GM18499 (cell line): ENCODE measurements around the gene IRGQ.

Experiments used
- ATAC-seq: cut with Tn5 transposase; IDR thresholded peaks from one replicate; pipeline ENCODE4 v1.9.1; 2021; ENCODE audit warnings: moderate number of reproducible peaks; ENCODE audit not compliant: insufficient read depth, unreplicated experiment

IRGQ gene

GRCh38 chr19:43575156-43575950 lies 20.6 kb downstream of the IRGQ start, which contains the start of the genes PINLYP and XRCC1:
Gene PINLYP (plus strand): TSS chr19:43575801. CDS start chr19:43577192, 1,391 bp downstream.
Gene XRCC1 (minus strand): TSS chr19:43575527. CDS start chr19:43575458, 69 bp downstream.
- ATAC-seq: peak; percentile 70

DNA sequence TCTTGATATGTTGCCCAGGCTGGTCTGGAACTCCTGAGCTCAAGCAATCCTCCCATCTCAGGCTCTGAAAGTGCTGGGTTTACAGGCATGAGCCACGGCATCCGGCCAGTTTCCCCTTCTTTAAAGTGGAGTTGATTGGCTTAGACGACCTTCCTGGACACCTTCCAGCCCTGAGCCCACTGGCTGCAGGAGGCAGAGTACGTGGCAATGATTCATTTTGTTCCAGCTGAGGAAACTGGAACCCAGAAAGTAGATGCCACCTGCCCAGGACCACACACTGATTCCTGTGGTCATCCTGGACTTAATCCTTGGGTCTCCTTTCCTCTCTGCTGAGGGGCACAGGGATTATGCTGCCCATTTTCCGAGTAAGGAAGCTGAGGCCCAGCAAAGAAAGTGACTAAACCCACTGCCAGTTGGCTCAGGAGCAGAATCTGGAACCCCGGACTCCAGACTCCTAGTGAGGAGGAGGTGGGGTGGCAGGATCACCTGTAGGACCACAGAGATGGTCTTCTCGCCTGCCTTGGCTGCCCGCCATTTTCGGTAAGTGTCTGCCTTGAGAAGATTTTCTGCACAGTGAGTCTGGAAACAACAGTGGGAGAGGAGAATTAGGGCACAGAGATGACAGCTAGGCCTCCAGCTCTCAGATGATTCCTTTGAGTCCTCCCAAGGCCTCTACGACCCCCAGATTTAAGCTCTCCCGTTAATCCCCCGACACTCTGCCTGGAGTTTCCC lies 21.3 kb downstream of the IRGQ start:
- ATAC-seq: no peak

DNA sequence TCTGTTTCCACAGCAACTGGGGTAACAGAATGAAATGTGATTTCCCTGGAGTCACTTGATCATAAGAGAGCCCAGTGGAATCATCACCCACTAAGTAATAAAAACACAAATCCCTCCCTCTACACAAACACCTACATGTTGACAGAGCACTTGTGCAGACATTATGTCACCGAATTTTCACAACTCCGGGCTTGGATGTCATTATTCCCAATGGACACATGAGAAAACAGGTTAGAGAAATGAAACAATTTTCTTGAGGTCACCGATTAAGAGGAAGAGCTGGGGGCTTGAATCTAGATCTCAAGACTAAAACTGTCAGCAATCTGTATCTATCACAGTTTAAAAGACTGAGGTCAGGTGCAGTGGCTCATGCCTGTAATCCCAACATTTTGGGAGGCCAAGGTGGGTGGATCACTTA lies 23.8 kb downstream of the IRGQ start:
- ATAC-seq: no peak

- ATAC-seq: no peak
Measured at GRCh38 chr19:43570174-43570791, 25.7 kb downstream of the IRGQ start.

DNA sequence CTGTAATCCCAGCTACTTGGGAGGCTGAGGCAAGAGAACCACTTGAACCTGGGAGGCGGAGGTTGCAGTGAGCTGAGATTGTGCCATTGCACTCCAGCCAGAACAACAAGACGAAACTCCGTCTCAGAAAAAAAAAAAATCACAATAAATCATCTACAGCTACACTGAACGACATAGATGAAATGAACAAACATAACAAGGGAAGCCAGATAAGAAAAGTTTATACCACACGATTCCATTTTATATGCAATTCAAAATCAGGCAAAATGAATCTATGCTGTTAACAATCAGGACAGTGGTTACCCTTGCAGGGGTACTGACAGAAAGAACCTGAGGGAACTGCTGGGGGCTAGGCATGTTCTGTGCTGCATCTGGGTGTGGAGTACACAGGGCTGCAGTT lies 26.3 kb downstream of the IRGQ start:
- no peak for ATAC-seq

GRCh38 chr19:43564800-43565199 lies 31.1 kb downstream of the IRGQ start:
- no peak for ATAC-seq

DNA sequence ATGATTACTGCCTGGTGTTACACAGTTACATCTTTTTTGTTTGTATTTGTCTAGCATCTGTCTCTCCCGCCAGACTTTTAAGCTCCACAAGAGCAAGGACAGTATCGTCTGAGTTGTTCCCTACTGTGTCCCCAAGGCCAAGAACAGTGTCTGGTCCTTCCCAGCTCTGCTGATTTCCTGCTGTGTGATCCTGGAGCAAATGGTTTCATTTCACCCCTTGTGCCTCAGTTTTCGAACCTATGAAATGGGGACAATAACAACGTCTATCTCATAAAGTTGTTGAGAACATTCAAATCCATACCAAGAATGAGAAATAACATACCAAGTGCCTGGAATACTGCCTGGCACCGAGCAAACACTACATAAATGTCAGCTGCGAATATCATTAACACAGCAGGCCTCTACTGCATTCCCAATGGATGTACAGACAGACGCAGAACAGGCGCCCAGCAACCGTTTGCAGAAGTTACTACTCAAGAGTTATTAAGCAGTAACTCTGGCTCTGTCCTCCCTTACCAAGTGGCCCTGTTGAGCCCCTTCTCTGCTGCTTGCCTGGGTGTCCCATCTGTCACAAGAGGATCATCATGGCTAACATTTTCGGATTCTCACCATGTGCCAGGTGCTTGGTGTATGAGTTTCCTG lies 32.0 kb downstream of the IRGQ start:
- ATAC-seq: no peak

- no peak for ATAC-seq
Measured at GRCh38 chr19:43562698-43563241, 33.2 kb downstream of the IRGQ start.

- ATAC-seq: no peak
Measured at GRCh38 chr19:43562226-43562697, 33.7 kb downstream of the IRGQ start.

GRCh38 chr19:43561139-43561970 lies 34.6 kb downstream of the IRGQ start:
- ATAC-seq: no peak

DNA sequence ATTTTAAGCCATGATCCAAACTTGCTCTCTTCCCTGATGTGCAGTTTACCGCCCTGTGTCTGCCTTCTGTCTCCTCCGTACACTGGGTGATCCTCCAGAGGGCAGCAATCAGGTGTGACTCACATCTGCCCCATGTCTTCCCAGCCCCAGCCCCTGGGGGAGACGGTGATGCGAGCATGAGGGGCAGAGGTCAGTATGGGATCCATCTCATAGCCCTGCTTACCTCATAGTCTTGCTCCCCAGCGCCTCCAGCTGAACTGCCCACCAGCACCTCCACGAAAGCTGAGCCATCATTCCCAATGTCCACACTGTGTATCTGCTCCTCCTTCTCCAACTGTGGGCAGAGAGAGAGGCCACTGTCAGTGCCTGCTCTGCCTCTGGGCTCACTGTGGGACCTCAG lies 35.2 kb downstream of the IRGQ start:
- no peak for ATAC-seq

- ATAC-seq: no peak
Measured at GRCh38 chr19:43555185-43555770, 40.7 kb downstream of the IRGQ start.

- no peak for ATAC-seq
Measured at GRCh38 chr19:43554317-43554895, 41.5 kb downstream of the IRGQ start.

DNA sequence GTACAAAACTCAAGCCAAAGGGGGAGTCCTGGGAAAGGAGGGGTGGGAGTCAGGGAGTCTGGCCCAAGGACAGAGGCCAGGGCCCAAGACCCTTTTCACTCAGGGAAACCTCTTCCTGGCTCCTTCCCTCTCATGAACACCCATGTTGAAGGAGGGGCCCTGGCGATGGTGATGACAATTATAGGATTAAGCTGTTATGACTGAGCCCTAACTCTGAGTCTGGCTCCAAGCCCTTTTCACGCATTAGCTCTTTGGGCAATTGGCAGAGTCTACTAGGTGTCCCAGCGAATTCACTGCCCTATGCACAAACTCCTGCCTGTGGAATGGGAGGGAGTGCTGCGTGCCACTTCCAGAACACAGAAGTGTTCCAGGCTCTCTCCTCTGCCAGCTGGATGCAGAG lies 42.3 kb downstream of the IRGQ start:
- ATAC-seq: no peak

DNA sequence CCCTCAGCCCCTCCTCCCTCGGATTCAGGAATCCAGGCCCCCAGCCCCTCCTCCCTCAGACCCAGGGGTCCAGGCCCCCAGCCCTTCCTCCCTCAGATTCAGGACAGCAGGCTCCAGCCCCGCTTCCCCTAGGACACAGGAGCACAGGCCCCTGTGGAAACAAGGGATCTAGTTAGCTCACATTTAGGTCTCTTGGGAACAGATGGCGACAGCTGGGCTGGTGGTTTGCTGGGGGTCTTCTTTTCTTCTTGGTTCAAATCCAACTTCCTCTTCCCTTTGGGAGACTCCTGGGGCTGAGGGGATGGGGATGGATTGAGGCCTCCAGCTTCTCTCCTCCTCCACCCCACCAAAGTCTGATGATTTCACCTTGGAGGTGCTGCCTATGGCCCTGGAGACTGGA lies 43.3 kb downstream of the IRGQ start:
- ATAC-seq: no peak

GRCh38 chr19:43552198-43552450 lies 43.8 kb downstream of the IRGQ start:
- ATAC-seq: no peak

DNA sequence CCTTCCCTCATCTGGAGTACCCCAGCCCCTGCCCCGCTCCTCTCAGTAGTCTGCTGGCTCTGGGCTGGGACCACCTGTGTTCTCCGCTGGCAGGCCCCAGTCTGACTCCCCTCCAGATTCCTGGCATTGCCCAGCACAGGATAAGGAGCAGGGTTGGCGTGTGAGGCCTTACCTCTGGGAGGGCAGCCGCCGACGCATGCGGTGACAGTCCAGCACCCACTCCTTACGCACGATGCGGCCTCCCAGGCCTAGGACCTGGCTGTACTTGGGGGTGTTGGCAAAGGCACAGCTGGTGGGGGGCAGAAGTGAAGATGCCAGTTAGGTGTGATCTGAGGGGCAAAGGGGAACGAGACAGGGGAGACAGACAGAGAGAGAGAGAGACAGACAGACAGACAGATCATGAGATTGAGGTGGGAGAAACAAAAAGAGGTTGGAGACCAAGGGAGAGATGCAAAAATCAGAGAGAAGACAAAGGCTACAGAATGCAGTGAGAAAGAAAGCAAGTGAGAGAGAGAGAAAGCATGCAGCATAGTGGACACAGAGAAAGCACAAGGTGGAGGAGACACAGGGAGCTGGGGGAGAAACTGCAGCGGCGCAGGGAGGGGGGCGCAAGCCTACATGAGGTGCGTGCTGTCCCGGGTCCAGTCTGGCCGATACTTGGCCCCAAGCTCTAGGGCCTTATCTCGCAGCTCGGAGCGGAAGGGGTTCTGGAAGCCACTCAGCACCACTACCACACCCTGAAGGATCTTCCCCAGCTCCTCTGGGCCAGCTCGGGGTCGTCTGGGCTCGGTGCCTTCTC lies 44.3 kb downstream of the IRGQ start:
- no peak for ATAC-seq

DNA sequence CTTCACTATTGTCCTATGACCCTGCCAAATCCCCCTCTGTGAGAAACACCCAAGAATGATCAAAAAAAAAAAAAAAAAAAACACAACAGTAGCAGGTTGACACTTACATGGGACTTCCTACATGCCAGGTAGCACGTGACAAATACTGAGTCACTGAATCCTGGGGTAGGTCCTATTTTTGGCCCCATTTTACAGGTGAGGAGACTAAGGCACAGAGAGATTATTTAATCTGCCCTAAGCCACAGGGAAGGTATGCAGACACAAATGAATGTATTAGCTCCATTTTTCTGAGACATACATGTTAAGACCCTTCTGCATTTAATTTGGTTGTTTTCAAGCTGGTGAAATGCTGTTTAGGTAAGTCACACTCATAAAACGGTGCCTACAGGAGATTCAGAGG lies 47.2 kb downstream of the IRGQ start:
- ATAC-seq: no peak
